Testis (tissue), 3 donors: ENCODE data around the gene ANAPC5. TPM values are rescaled to one million over a fixed set of nuclear protein-coding genes. Genes with fewer than 3 reads are reported as not detected.

Source experiments
- polyA plus RNA-seq: library from polyadenylated mRNA; stranded (reverse); fragments of 350-450 nt; fragmentation: Illumina TruSeq; extraction: RNeasy Lipid Tissue Mini Kit (QIAGEN cat#74804); gene quantifications from one replicate; pipeline ENCODE4 v1.2.3, GENCODE V29; 2014; ENCODE audit warnings: low read depth, low replicate concordance; ENCODE audit not compliant: insufficient read depth
- total RNA-seq, 2 donors: library from RNA; depleted of rRNA; stranded (reverse); fragments of >200 nt; gene quantifications; one replicate each; pipeline ENCODE4 v1.2.3, GENCODE V29; 2016

ANAPC5 gene
- total and polyA plus RNA-seq, 3 donors from 2014 or later = 95.9 to 158 (median 143) TPM

Other genes starting within 250 kb of the ANAPC5 start
- gene P2RX7, start 219.5 kb downstream of the ANAPC5 start, total RNA-seq = 10 to 100 TPM in 1 of 2 donors, 1 to 10 TPM in 1; 5.6 to 12.8 TPM
- gene P2RX7, start 219.5 kb downstream of the ANAPC5 start, polyA plus RNA-seq = 3.0 TPM
- gene P2RX4, start 142.3 kb downstream of the ANAPC5 start, total RNA-seq = 10 to 100 TPM; 36.0 to 50.0 TPM
- 20.2 TPM for gene P2RX4, start 142.3 kb downstream of the ANAPC5 start, polyA plus RNA-seq
- gene CAMKK2, start 55.7 kb downstream of the ANAPC5 start, total RNA-seq = 10 to 100 TPM; 21.5 to 22.1 TPM
- gene CAMKK2, start 55.7 kb downstream of the ANAPC5 start, polyA plus RNA-seq = 17.1 TPM
- gene RNF34, start 47.7 kb upstream of the ANAPC5 start, total RNA-seq = 10 to 100 TPM; 84.5 to 96.6 TPM
- 59.2 TPM for gene RNF34, start 47.7 kb upstream of the ANAPC5 start, polyA plus RNA-seq
- 10 to 100 TPM; 54.9 to 59.8 TPM for gene KDM2B, start 228.6 kb upstream of the ANAPC5 start, total RNA-seq
- gene KDM2B, start 228.6 kb upstream of the ANAPC5 start, polyA plus RNA-seq = 30.4 TPM